Measurements from ENCODE around the gene ATG7. TPM values are rescaled to one million over a fixed set of nuclear protein-coding genes. Genes with fewer than 3 reads are reported as not detected.

Gene ATG7
- total RNA-seq, 5 donors from 2014 or later (not counting 1 experiment from before 2014, with no cell fraction given): 29.0 to 39.3 (median 37.4) TPM

DNA sequence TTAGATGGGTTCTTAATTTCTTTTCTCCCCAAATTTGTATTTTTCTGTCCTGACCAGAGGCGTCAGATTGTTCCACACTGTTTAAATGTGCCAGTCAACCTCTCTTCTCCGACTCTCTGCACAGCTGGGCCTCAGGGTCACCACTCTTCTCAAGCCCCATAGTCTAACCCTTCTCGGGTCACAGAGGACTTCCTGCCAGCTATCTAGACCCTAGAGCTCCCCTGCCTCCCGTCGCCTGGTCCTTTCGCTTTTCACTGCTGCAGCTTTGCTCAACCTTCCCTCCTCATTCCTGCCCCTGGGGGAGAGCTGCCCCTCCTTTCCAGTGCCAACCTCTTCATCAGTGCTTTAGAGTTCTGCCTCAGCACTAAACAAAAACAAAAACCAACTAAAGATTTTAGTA lies 151.7 kb downstream of the ATG7 start:
- H3K4me3 Mint-ChIP-seq: no peak overlapping the region
- no peak overlapping the region for H3K27ac ChIP-seq (ENCODE audit: low read length)

DNA sequence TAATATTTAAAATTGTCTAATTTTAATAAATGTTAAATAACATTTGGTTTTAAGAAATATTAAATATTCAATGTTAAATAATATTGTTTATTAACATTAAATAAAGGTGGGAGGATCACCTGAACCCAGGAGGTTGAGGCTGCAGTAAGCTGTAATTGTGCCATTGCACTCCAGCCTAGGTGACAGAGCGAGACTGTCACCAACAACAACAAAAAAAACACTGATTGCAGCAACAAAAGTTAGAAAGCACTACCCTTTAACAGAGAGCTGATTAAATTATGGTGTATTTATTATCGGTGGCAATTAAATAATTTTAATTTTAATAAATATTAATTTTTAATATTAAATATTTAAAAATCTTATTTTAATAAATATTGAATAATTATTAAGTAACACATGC lies 152.1 kb downstream of the ATG7 start:
- no peaks in the 10 kb centered on the region for H3K9me3 ChIP-seq
- no peak for DNase-seq
- Mint-ChIP-seq H3K36me3 (peaks cover 52% of the 10 kb centered on the region), H3K4me3 (no peak overlapping the region), H3K27ac (no peak overlapping the region), H3K27me3 (no peaks in the 10 kb centered on the region), H3K9me3 (no peaks in the 10 kb centered on the region), H3K4me1 (peaks cover 6 to 17% (median 9%) of the 10 kb centered on the region in 3 donors)
- ATAC-seq (replicated peaks in 1 of 4): no peak
- H3K27ac ChIP-seq (ENCODE audit: low read length): no peak overlapping the region
- peaks cover 0 to 18% of the 10 kb centered on the region in 2 donors for H3K36me3 ChIP-seq (ENCODE audit: control insufficient read depth in 2 of 2, extremely low read depth in 1 of 2, insufficient read depth in 1 of 2, low read length in 1 of 2)
- no peaks in the 10 kb centered on the region for H3K4me1 ChIP-seq (ENCODE audit: control insufficient read depth in 1 of 2, extremely low read depth in 1 of 2, insufficient read depth in 2 of 2, low read length in 2 of 2)
- ChIA-PET POLR2A (no interaction called here), CTCF (no interaction called here)
- H3K27me3 ChIP-seq (replicated peaks in 1 of 2; ENCODE audit: control insufficient read depth in 2 of 2, extremely low read depth in 1 of 2, insufficient read depth in 2 of 2, low read length in 1 of 2): no peaks in the 10 kb centered on the region
- H3K4me3 ChIP-seq (ENCODE audit: control insufficient read depth in 1 of 2, extremely low read depth in 1 of 2, low read length in 1 of 2): no peak overlapping the region
- no CpG with 5 or more reads among the region's 2 CpGs for WGBS (ENCODE audit: insufficient coverage)

More for the DNA sequence above, 151.7 kb downstream of the ATG7 start:
- Histone ChIP-seq H3K36me3 (ENCODE audit: control insufficient read depth in 2 of 2, extremely low read depth in 1 of 2, insufficient read depth in 1 of 2, low read length in 1 of 2) (peaks cover 0 to 18% of the 10 kb centered on the region in 2 donors), H3K27me3 (replicated peaks in 1 of 2; ENCODE audit: control insufficient read depth in 2 of 2, extremely low read depth in 1 of 2, insufficient read depth in 2 of 2, low read length in 1 of 2) (no peaks in the 10 kb centered on the region), H3K9me3 (no peaks in the 10 kb centered on the region), H3K4me3 (ENCODE audit: control insufficient read depth in 1 of 2, extremely low read depth in 1 of 2, low read length in 1 of 2) (no peak overlapping the region), H3K4me1 (ENCODE audit: control insufficient read depth in 1 of 2, extremely low read depth in 1 of 2, insufficient read depth in 2 of 2, low read length in 2 of 2) (no peaks in the 10 kb centered on the region)
- Mint-ChIP-seq H3K9me3 (no peaks in the 10 kb centered on the region), H3K27me3 (no peaks in the 10 kb centered on the region), H3K27ac (no peak overlapping the region), H3K4me1 (peaks cover 6 to 17% (median 9%) of the 10 kb centered on the region in 3 donors), H3K36me3 (peaks cover 50% of the 10 kb centered on the region)
- ChIA-PET POLR2A (no interaction called here), CTCF (no interaction called here)
- 90% methylated on average over 6 of the region's 6 CpGs for WGBS (ENCODE audit: insufficient coverage)
- DNase-seq (no peak), ATAC-seq (replicated peaks in 1 of 4) (no peak)

DNA sequence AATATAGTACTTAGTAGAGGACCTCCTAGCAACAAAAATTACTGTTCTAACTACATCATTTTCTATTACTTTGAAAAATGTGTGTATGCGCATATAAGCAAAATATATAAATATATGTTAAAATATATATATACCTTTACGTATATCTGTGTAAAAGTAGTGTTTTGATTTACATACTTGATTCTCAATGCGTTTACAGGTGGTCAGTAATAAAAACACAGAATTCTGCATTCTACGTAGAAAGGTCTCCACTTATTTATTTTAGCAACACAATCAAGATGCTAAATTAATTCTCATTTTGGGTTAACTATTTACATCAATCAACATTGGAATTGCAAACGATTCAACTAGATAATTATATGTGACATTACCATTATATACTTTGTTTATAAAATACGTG lies 158.0 kb downstream of the ATG7 start:
- WGBS (ENCODE audit: insufficient coverage): no CpG with 5 or more reads among the region's 6 CpGs
- H3K27me3 Mint-ChIP-seq: no peaks in the 10 kb centered on the region
- ATAC-seq (replicated peaks in 1 of 4): no peak

DNA sequence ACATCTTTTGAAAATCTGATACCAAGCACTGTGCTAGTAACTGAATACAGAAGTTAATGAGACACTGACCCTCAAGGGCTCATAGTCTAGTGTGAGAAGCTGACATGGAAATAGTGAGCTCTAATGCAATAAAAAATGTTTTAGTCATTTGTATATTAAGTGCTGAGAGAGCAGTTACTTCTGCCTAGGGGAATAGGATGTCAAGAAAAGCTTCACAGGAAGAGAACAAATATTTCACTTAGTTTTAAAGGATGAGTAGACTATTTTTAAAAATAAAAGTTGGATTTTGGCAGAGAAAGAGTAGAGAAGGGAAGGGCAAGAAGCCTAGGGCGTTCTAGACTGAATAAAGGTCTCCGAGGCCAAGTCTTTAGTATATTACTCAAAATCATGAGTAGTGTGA lies 158.4 kb downstream of the ATG7 start:
- H3K9me3 Mint-ChIP-seq: no peaks in the 10 kb centered on the region
- no peaks in the 10 kb centered on the region for H3K27me3 Mint-ChIP-seq
- no peak overlapping the region for H3K4me3 ChIP-seq (ENCODE audit: control insufficient read depth in 1 of 2, extremely low read depth in 1 of 2, low read length in 1 of 2)
- H3K27ac Mint-ChIP-seq: no peak overlapping the region
- ATAC-seq (replicated peaks in 1 of 4) (no peak), DNase-seq (no peak)
- no peaks in the 10 kb centered on the region for H3K27me3 ChIP-seq (replicated peaks in 1 of 2; ENCODE audit: control insufficient read depth in 2 of 2, extremely low read depth in 1 of 2, insufficient read depth in 2 of 2, low read length in 1 of 2)
- CTCF ChIA-PET: no interaction called here
- H3K4me1 ChIP-seq (ENCODE audit: control insufficient read depth in 1 of 2, extremely low read depth in 1 of 2, insufficient read depth in 2 of 2, low read length in 2 of 2): no peaks in the 10 kb centered on the region
- peaks cover 0 to 18% of the 10 kb centered on the region in 2 donors for H3K36me3 ChIP-seq (ENCODE audit: control insufficient read depth in 2 of 2, extremely low read depth in 1 of 2, insufficient read depth in 1 of 2, low read length in 1 of 2)
- no peaks in the 10 kb centered on the region for H3K9me3 ChIP-seq
- no CpG with 5 or more reads among the region's 2 CpGs for WGBS (ENCODE audit: insufficient coverage)
- peaks cover 35% of the 10 kb centered on the region for H3K36me3 Mint-ChIP-seq
- POLR2A ChIA-PET: no interaction called here
- no peaks in the 10 kb centered on the region for H3K4me1 Mint-ChIP-seq
- no peak overlapping the region for H3K4me3 Mint-ChIP-seq
- H3K27ac ChIP-seq (ENCODE audit: low read length): no peak overlapping the region

More for the DNA sequence above, 158.0 kb downstream of the ATG7 start:
- H3K4me3 ChIP-seq (ENCODE audit: control insufficient read depth in 1 of 2, extremely low read depth in 1 of 2, low read length in 1 of 2): no peak overlapping the region
- no peaks in the 10 kb centered on the region for H3K4me1 Mint-ChIP-seq
- H3K36me3 ChIP-seq (ENCODE audit: control insufficient read depth in 2 of 2, extremely low read depth in 1 of 2, insufficient read depth in 1 of 2, low read length in 1 of 2): peaks cover 0 to 18% of the 10 kb centered on the region in 2 donors
- H3K27ac Mint-ChIP-seq: no peak overlapping the region
- H3K4me1 ChIP-seq (ENCODE audit: control insufficient read depth in 1 of 2, extremely low read depth in 1 of 2, insufficient read depth in 2 of 2, low read length in 2 of 2): no peaks in the 10 kb centered on the region
- H3K27me3 ChIP-seq (replicated peaks in 1 of 2; ENCODE audit: control insufficient read depth in 2 of 2, extremely low read depth in 1 of 2, insufficient read depth in 2 of 2, low read length in 1 of 2): no peaks in the 10 kb centered on the region
- H3K9me3 Mint-ChIP-seq: no peaks in the 10 kb centered on the region
- POLR2A ChIA-PET: no interaction called here
- no peak for DNase-seq
- H3K9me3 ChIP-seq: no peaks in the 10 kb centered on the region
- CTCF ChIA-PET: no interaction called here
- H3K36me3 Mint-ChIP-seq: peaks cover 39% of the 10 kb centered on the region
- H3K27ac ChIP-seq (ENCODE audit: low read length): no peak overlapping the region
- no peak overlapping the region for H3K4me3 Mint-ChIP-seq

DNA sequence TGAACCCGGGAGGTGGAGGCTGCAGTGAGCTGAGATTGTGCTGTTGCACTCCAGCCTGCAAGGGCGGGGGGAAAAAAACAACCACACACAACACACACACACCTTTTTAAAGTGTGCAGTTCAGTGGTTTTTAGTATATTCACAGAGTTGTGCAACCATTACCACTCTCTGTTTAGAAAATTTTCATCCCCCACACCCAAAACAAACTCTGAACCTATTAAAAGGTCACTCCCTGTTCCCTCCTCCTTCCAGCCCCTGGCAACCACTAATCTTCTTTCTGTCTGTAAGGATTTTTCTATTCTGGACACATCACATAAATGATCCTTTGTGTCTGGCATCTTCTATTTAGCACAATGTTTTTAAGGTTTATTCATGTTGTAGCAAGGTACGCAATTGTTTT lies 159.1 kb downstream of the ATG7 start:
- Histone ChIP-seq H3K9me3 (no peaks in the 10 kb centered on the region), H3K27me3 (replicated peaks in 1 of 2; ENCODE audit: control insufficient read depth in 2 of 2, extremely low read depth in 1 of 2, insufficient read depth in 2 of 2, low read length in 1 of 2) (no peaks in the 10 kb centered on the region), H3K27ac (ENCODE audit: low read length) (no peak overlapping the region), H3K36me3 (ENCODE audit: control insufficient read depth in 2 of 2, extremely low read depth in 1 of 2, insufficient read depth in 1 of 2, low read length in 1 of 2) (peaks cover 0 to 18% of the 10 kb centered on the region in 2 donors), H3K4me3 (ENCODE audit: control insufficient read depth in 1 of 2, extremely low read depth in 1 of 2, low read length in 1 of 2) (no peak overlapping the region), H3K4me1 (ENCODE audit: control insufficient read depth in 1 of 2, extremely low read depth in 1 of 2, insufficient read depth in 2 of 2, low read length in 2 of 2) (no peaks in the 10 kb centered on the region)
- POLR2A ChIA-PET: no interaction called here
- no CpG with 5 or more reads among the region's 3 CpGs for WGBS (ENCODE audit: insufficient coverage)
- H3K27me3 Mint-ChIP-seq: no peaks in the 10 kb centered on the region
- H3K4me3 Mint-ChIP-seq: no peak overlapping the region
- CTCF ChIA-PET: no interaction called here
- no peaks in the 10 kb centered on the region for H3K4me1 Mint-ChIP-seq
- peaks cover 28% of the 10 kb centered on the region for H3K36me3 Mint-ChIP-seq
- ATAC-seq (replicated peaks in 1 of 4): no peak
- DNase-seq: no peak
- H3K27ac Mint-ChIP-seq: no peak overlapping the region
- no peaks in the 10 kb centered on the region for H3K9me3 Mint-ChIP-seq

DNA sequence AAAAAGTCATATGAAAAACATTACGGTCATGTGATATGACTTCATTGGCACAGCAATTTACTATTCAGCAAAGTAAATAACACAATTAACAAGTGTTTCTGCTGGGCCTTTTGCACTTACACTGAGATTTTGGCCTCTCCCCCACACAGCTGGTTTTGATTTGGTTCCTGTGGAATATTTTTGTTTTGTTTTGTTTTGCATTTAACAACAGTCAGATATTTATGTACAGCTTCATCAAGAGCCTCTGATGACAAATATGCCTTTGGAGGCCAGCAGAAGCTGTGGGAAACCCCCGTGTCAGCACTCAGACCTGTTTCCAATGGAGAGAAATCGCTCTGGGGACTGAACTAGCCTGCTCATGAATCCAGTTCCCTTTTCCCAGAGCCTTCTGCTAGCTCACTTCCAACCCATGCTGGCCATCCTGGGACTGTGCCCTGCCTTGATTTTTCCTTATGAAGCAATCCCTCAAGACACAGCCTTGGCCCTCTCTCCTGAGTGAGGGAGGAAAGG lies 161.9 kb downstream of the ATG7 start:
- Histone ChIP-seq H3K4me3 (ENCODE audit: control insufficient read depth in 1 of 2, extremely low read depth in 1 of 2, low read length in 1 of 2) (no peak overlapping the region), H3K4me1 (ENCODE audit: control insufficient read depth in 1 of 2, extremely low read depth in 1 of 2, insufficient read depth in 2 of 2, low read length in 2 of 2) (no peaks in the 10 kb centered on the region), H3K36me3 (ENCODE audit: control insufficient read depth in 2 of 2, extremely low read depth in 1 of 2, insufficient read depth in 1 of 2, low read length in 1 of 2) (no peaks in the 10 kb centered on the region), H3K9me3 (no peaks in the 10 kb centered on the region), H3K27ac (ENCODE audit: low read length) (no peak overlapping the region), H3K27me3 (replicated peaks in 1 of 2; ENCODE audit: control insufficient read depth in 2 of 2, extremely low read depth in 1 of 2, insufficient read depth in 2 of 2, low read length in 1 of 2) (no peaks in the 10 kb centered on the region)
- no peaks in the 10 kb centered on the region for H3K27me3 Mint-ChIP-seq
- H3K4me1 Mint-ChIP-seq: no peaks in the 10 kb centered on the region
- H3K4me3 Mint-ChIP-seq: no peak overlapping the region
- H3K27ac Mint-ChIP-seq: no peak overlapping the region
- no peaks in the 10 kb centered on the region for H3K9me3 Mint-ChIP-seq
- CTCF ChIA-PET: no interaction called here
- no peak for DNase-seq
- POLR2A ChIA-PET: no interaction called here
- peaks cover 11% of the 10 kb centered on the region for H3K36me3 Mint-ChIP-seq
- no peak for ATAC-seq (replicated peaks in 1 of 4)
- 100% methylated on average over 1 of the region's 3 CpGs for WGBS (ENCODE audit: insufficient coverage)

DNA sequence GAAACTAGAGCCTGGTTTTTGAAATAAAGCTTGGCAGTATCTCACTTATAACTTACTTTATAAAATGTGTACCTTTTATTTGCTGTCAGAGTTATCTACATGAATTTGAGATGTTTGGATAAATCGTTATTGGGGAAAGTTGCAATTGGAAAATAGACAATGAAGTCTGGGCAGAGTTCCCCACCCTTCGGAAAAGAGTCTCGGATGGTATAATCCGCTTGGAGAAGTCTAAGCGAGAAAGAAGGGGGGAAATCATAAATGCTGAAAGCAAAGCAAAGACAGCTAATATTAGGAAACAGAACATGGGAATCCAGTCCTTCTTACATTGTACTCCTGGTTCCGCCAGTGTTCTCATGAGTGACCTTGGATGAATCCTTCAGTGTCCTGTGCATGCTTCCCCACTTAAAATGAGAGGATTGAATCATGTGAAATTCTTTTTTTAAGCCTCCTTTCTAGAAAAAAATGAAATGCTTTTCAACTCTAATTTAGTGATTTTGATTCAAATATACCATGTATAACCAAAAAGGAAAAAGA lies 162.4 kb downstream of the ATG7 start:
- Histone ChIP-seq H3K4me3 (ENCODE audit: control insufficient read depth in 1 of 2, extremely low read depth in 1 of 2, low read length in 1 of 2) (no peak overlapping the region), H3K27ac (ENCODE audit: low read length) (no peak overlapping the region), H3K36me3 (ENCODE audit: control insufficient read depth in 2 of 2, extremely low read depth in 1 of 2, insufficient read depth in 1 of 2, low read length in 1 of 2) (no peaks in the 10 kb centered on the region), H3K4me1 (ENCODE audit: control insufficient read depth in 1 of 2, extremely low read depth in 1 of 2, insufficient read depth in 2 of 2, low read length in 2 of 2) (no peaks in the 10 kb centered on the region), H3K27me3 (replicated peaks in 1 of 2; ENCODE audit: control insufficient read depth in 2 of 2, extremely low read depth in 1 of 2, insufficient read depth in 2 of 2, low read length in 1 of 2) (no peaks in the 10 kb centered on the region), H3K9me3 (no peaks in the 10 kb centered on the region)
- WGBS (ENCODE audit: insufficient coverage): 100% methylated on average over 2 of the region's 6 CpGs
- ATAC-seq (replicated peaks in 1 of 4): no peak
- Mint-ChIP-seq H3K27me3 (no peaks in the 10 kb centered on the region), H3K27ac (no peak overlapping the region), H3K4me3 (no peak overlapping the region), H3K9me3 (no peaks in the 10 kb centered on the region), H3K4me1 (peaks cover 0 to 5% (median 0%) of the 10 kb centered on the region in 3 donors), H3K36me3 (peaks cover 14% of the 10 kb centered on the region)
- DNase-seq: no peak
- CTCF ChIA-PET: no interaction called here
- POLR2A ChIA-PET: no interaction called here

All from T-cell (primary cell).